SIG-M5 treated with dmso at 0.1 percent for 504 hours (cell line): ENCODE measurements around the gene JTB.

Source experiments
- DNase-seq: peaks from one replicate; lab custom pipeline; 2025; ENCODE audit not compliant: unreplicated experiment; lab: John Stamatoyannopoulos, UW

The JTB gene

GRCh38 chr1:153956997-153957715, 20.3 kb downstream of the JTB start:
- no peak for DNase-seq

GRCh38 chr1:153954826-153955225, 22.6 kb downstream of the JTB start:
- no peak for DNase-seq

- DNase-seq = no peak
These were observed 23.6 kb downstream of the JTB start for GRCh38 chr1:153953859-153954365.

- DNase-seq = no peak
These were observed 25.7 kb downstream of the JTB start for GRCh38 chr1:153951801-153952200.

GRCh38 chr1:153951183-153951582, 26.3 kb downstream of the JTB start:
- DNase-seq = no peak

GRCh38 chr1:153946622-153947241, 30.7 kb downstream of the JTB start, which contains the start of gene DENND4B:
Gene DENND4B (minus strand): TSS chr1:153946718. CDS start chr1:153944374, 2,344 bp downstream.
- peak; percentile 88 for DNase-seq

- peak; percentile 99 for DNase-seq
These were observed 31.5 kb downstream of the JTB start for GRCh38 chr1:153945795-153946621.

GRCh38 chr1:153945131-153945794, 32.2 kb downstream of the JTB start:
- peak; percentile 97 for DNase-seq

- DNase-seq = no peak
These were observed 32.7 kb downstream of the JTB start for GRCh38 chr1:153944827-153945117.

- DNase-seq = no peak
These were observed 33.3 kb downstream of the JTB start for GRCh38 chr1:153944005-153944826.

GRCh38 chr1:153942766-153943549, 34.5 kb downstream of the JTB start:
- DNase-seq = no peak

- no peak for DNase-seq
These were observed 35.4 kb downstream of the JTB start for GRCh38 chr1:153941826-153942725.

GRCh38 chr1:153940756-153941155, 36.7 kb downstream of the JTB start:
- no peak for DNase-seq

- no peak for DNase-seq
These were observed 38.0 kb downstream of the JTB start for GRCh38 chr1:153939476-153939875.

GRCh38 chr1:153938996-153939395, 38.5 kb downstream of the JTB start:
- no peak for DNase-seq

GRCh38 chr1:153937331-153937730, 40.1 kb downstream of the JTB start:
- DNase-seq = no peak

GRCh38 chr1:153936011-153936802, 41.3 kb downstream of the JTB start:
- DNase-seq = no peak

GRCh38 chr1:153934746-153935145, 42.7 kb downstream of the JTB start:
- DNase-seq = no peak
